Measurements from ENCODE around the gene AFAP1L1. TPM values are rescaled to one million over a fixed set of nuclear protein-coding genes. Genes with fewer than 3 reads are reported as not detected.

Gene AFAP1L1
- total RNA-seq, 2 donors from 2014 or later, result 0.58 to 0.79 TPM

DNA sequence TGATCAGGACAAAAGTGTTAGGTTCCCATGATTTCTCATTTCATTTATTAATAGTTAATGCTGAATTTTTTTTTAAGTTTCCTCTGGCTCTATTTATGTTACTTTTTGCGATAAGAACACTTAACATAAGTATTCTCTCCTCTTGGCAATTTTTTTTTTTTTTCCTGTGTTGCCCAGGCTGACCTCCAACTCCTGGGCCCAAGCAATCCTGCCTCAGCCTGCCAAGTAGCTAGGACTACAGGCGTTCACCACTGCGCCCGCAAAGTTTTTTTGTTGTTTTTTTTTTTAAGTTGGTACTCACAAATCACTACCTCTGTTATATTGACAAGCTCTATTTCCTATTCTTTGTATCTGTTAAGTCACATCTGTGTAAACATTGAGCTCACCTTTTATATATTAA is 80.5 kb downstream of the AFAP1L1 start:
- H3K4me3 Mint-ChIP-seq, result no peak overlapping the region
- no peak overlapping the region for H3K27ac Mint-ChIP-seq
- TF ChIP-seq, protein P1, sequence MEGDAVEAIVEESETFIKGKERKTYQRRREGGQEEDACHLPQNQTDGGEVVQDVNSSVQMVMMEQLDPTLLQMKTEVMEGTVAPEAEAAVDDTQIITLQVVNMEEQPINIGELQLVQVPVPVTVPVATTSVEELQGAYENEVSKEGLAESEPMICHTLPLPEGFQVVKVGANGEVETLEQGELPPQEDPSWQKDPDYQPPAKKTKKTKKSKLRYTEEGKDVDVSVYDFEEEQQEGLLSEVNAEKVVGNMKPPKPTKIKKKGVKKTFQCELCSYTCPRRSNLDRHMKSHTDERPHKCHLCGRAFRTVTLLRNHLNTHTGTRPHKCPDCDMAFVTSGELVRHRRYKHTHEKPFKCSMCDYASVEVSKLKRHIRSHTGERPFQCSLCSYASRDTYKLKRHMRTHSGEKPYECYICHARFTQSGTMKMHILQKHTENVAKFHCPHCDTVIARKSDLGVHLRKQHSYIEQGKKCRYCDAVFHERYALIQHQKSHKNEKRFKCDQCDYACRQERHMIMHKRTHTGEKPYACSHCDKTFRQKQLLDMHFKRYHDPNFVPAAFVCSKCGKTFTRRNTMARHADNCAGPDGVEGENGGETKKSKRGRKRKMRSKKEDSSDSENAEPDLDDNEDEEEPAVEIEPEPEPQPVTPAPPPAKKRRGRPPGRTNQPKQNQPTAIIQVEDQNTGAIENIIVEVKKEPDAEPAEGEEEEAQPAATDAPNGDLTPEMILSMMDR (conservative IDR thresholded peaks at IDR 0.05), result no peak
- H3K4me1 Mint-ChIP-seq, result peaks cover under 1% of the 10 kb centered on the region
- H3K4me1 ChIP-seq (ENCODE audit: control insufficient read depth, insufficient read depth, low read length), result no peaks in the 10 kb centered on the region
- H3K27me3 ChIP-seq (ENCODE audit: control insufficient read depth, insufficient read depth, low read length, poor library complexity, severe bottlenecking), result no peaks in the 10 kb centered on the region
- peaks cover 74% of the 10 kb centered on the region for H3K36me3 ChIP-seq (ENCODE audit: control insufficient read depth, insufficient read depth, low read length)
- DNase-seq, result no peak
- WGBS, 2 experiments (ENCODE audit: insufficient coverage in 1 of 2, insufficient read length in 1 of 2), result 90 to 100% methylated on average over 2 to 4 of the region's 4 CpGs
- H3K36me3 Mint-ChIP-seq (ENCODE audit: low read depth), result peaks cover 70% of the 10 kb centered on the region
- H3K4me3 ChIP-seq (ENCODE audit: low read length), result no peak overlapping the region
- no peak overlapping the region for H3K9ac ChIP-seq (ENCODE audit: extremely low read depth, low read length, poor library complexity, severe bottlenecking)
- no peaks in the 10 kb centered on the region for H3K9me3 ChIP-seq (ENCODE audit: control insufficient read depth, low read length)
- no peak overlapping the region for H3K27ac ChIP-seq (ENCODE audit: low read depth, low read length)
- H3K9me3 Mint-ChIP-seq, result no peaks in the 10 kb centered on the region
- H3K27me3 Mint-ChIP-seq (ENCODE audit: insufficient read depth), result no peaks in the 10 kb centered on the region

DNA sequence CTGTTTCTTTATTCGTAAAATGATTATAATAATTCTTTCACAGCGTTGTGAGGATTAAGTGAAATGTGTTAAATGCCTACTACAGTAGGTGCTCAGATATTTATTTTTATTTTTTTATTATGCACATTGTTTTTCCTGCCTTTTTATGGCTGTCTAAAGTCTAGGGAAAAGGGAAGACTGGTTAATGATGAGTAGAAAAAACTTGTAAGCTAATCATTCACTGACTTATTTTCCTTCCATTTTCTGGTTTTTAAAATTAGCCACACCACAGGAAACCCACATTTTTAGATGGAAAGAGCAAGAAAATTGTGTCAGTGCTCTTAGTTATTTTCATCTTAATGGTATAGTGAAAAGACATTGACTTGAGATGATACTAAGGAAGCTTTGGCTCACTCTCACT is 82.3 kb downstream of the AFAP1L1 start:
- H3K4me1 Mint-ChIP-seq, result peaks cover 4% of the 10 kb centered on the region
- TF ChIP-seq, protein P1 (conservative IDR thresholded peaks at IDR 0.05), result no peak

DNA sequence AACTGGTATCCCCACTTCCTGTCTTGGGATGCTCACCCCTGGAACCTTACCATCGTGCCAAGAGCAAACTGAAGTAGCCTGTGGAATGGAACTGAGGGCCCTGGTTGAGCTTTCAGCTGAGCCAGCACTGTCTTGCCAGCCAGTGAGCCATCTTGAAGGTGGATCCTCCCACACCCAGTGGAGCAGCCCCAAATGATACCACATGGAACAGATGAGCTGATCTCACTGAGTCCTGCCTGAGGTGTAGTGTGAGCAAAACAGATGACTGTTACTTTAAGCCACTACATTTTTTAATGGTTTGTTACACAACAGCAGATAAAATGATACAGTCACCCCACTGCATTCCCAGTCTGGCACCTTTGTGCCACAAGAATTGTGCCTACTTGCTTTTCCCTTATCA is 84.0 kb downstream of the AFAP1L1 start:
- Histone ChIP-seq H3K4me1 (ENCODE audit: control insufficient read depth, insufficient read depth, low read length) (no peaks in the 10 kb centered on the region), H3K9ac (ENCODE audit: extremely low read depth, low read length, poor library complexity, severe bottlenecking) (no peak overlapping the region), H3K36me3 (ENCODE audit: control insufficient read depth, insufficient read depth, low read length) (peaks cover 39% of the 10 kb centered on the region), H3K4me3 (ENCODE audit: low read length) (no peak overlapping the region), H3K27me3 (ENCODE audit: control insufficient read depth, insufficient read depth, low read length, poor library complexity, severe bottlenecking) (peaks cover 25% of the 10 kb centered on the region), H3K27ac (ENCODE audit: low read depth, low read length) (no peak overlapping the region), H3K9me3 (ENCODE audit: control insufficient read depth, low read length) (no peaks in the 10 kb centered on the region)
- 94% methylated on average over 1 of the region's 1 CpG; no CpG with 5 or more reads in 1 of the 2 experiments for WGBS, 2 experiments (ENCODE audit: insufficient coverage in 1 of 2, insufficient read length in 1 of 2)
- H3K9me3 Mint-ChIP-seq, result no peaks in the 10 kb centered on the region
- H3K4me1 Mint-ChIP-seq, result peaks cover 4% of the 10 kb centered on the region
- DNase-seq, result peak; percentile 39
- peaks cover 39% of the 10 kb centered on the region for H3K36me3 Mint-ChIP-seq (ENCODE audit: low read depth)
- peaks cover 18% of the 10 kb centered on the region for H3K27me3 Mint-ChIP-seq (ENCODE audit: insufficient read depth)
- TF ChIP-seq, protein P1 (conservative IDR thresholded peaks at IDR 0.05), result no peak
- H3K4me3 Mint-ChIP-seq, result no peak overlapping the region
- no peak overlapping the region for H3K27ac Mint-ChIP-seq

More for the DNA sequence above, 82.3 kb downstream of the AFAP1L1 start:
- no peak overlapping the region for H3K4me3 Mint-ChIP-seq
- peaks cover 57% of the 10 kb centered on the region for H3K36me3 ChIP-seq (ENCODE audit: control insufficient read depth, insufficient read depth, low read length)
- 80 to 100% methylated on average over 1 to 2 of the region's 2 CpGs for WGBS, 2 experiments (ENCODE audit: insufficient coverage in 1 of 2, insufficient read length in 1 of 2)
- peaks cover 8% of the 10 kb centered on the region for H3K27me3 ChIP-seq (ENCODE audit: control insufficient read depth, insufficient read depth, low read length, poor library complexity, severe bottlenecking)
- H3K36me3 Mint-ChIP-seq (ENCODE audit: low read depth), result peaks cover 57% of the 10 kb centered on the region
- H3K27ac ChIP-seq (ENCODE audit: low read depth, low read length), result no peak overlapping the region
- H3K9me3 ChIP-seq (ENCODE audit: control insufficient read depth, low read length), result no peaks in the 10 kb centered on the region
- H3K9me3 Mint-ChIP-seq, result no peaks in the 10 kb centered on the region
- H3K9ac ChIP-seq (ENCODE audit: extremely low read depth, low read length, poor library complexity, severe bottlenecking), result no peak overlapping the region
- H3K4me3 ChIP-seq (ENCODE audit: low read length), result no peak overlapping the region
- DNase-seq, result no peak
- no peak overlapping the region for H3K27ac Mint-ChIP-seq
- H3K4me1 ChIP-seq (ENCODE audit: control insufficient read depth, insufficient read depth, low read length), result no peaks in the 10 kb centered on the region
- peaks cover 8% of the 10 kb centered on the region for H3K27me3 Mint-ChIP-seq (ENCODE audit: insufficient read depth)

All from endodermal cell (in vitro differentiated cells).